K562 (cell line): ENCODE data around the gene ROR2. TPM values are rescaled to one million over a fixed set of nuclear protein-coding genes. Genes with fewer than 3 reads are reported as not detected.

Experiments
- ATAC-seq: fragments of 200-7000 bp; cut with Tn5 transposase; 3 replicates; pipeline ENCODE4 v1.9.1; 2020; ENCODE audit warnings: moderate library complexity
- BruUV-seq: library from RNA; stranded (reverse); fragments of 400-500 nt; replicated peaks from 2 replicates; lab custom pipeline; 2021; lab: Mats Ljungman, UMichigan
- CTCF ChIA-PET: fragments of 300-600 bp; formaldehyde crosslinking; extraction: SDS; loops from one replicate; lab custom pipeline; 2021; ENCODE audit warnings: low intra/inter-chr PET ratio; lab: Yijun Ruan, JAX
- POLR2A ChIA-PET: fragments of 300-600, 350-650 bp; sonication (Branson Sonifier 250); formaldehyde crosslinking; extraction: SDS; loops from one replicate; lab custom pipeline; 2021; ENCODE audit warnings: antibody characterized with exemption, inconsistent platforms; lab: Yijun Ruan, JAX
- DNase-seq, 4 experiments: peaks; one replicate each; pipeline versions ENCODE4 v3.0.0 to v3.0.0-alpha.2; 2011 to 2018; ENCODE audit warnings: low spot score in 3 of 4, mixed read lengths in 3 of 4; ENCODE audit errors: extremely low read depth in 1 of 4
- FAIRE-seq: peaks from 2 replicates; lab custom pipeline; 2011; peaks lifted over from hg19 to GRCh38; lab: Jason Lieb, UNC
- H2AFZ ChIP-seq: 2 replicates; pipeline ENCODE4 v1.6.0; 2011; ENCODE audit warnings: low read depth, low read length, control low read depth, inconsistent platforms
- H3K27ac ChIP-seq: fragments of 200-600 bp; 3 replicates; pipeline ENCODE4 v1.8.0; 2011; ENCODE audit warnings: low read depth, mild to moderate bottlenecking, control low read depth, inconsistent platforms, low read length, moderate library complexity, mixed read lengths; ENCODE audit errors: extremely low read depth
- H3K27me3 ChIP-seq, 2 experiments: fragments of 300-600 bp in 1 of 2; 2 replicates in 1 of 2; 3 replicates in 1 of 2; pipeline versions ENCODE4 v1.6.0 to v1.8.0; 2011; ENCODE audit warnings: inconsistent platforms in 2 of 2, low read length in 2 of 2, mild to moderate bottlenecking in 1 of 2, mixed read lengths in 1 of 2, moderate library complexity in 1 of 2; ENCODE audit not compliant: control insufficient read depth in 2 of 2, insufficient read depth in 2 of 2
- H3K36me3 ChIP-seq: fragments of 300-600 bp; 3 replicates; pipeline ENCODE4 v1.8.0; 2011; ENCODE audit warnings: mild to moderate bottlenecking, low read length, inconsistent platforms; ENCODE audit not compliant: control insufficient read depth, insufficient read depth
- H3K4me1 ChIP-seq, 2 experiments: fragments of 200-600 bp in 1 of 2; replicated peaks in 1 of 2; 2 replicates in 1 of 2; 3 replicates in 1 of 2; pipeline versions ENCODE4 v1.5.1 to v1.8.0; 2011; ENCODE audit warnings: inconsistent platforms in 2 of 2, low read length in 2 of 2, mild to moderate bottlenecking in 1 of 2, mixed read lengths in 1 of 2, moderate library complexity in 1 of 2; ENCODE audit not compliant: control insufficient read depth in 2 of 2, insufficient read depth in 2 of 2
- H3K4me2 ChIP-seq: 2 replicates; pipeline ENCODE4 v1.6.1; 2011; ENCODE audit warnings: low read length, control low read depth, inconsistent platforms, mixed read lengths; ENCODE audit not compliant: insufficient read depth
- H3K4me3 ChIP-seq: fragments of 200-600 bp; sonication (generic), shearing (Covaris generic); 2 replicates; pipeline ENCODE4 v1.5.1; 2016; ENCODE audit warnings: control low read depth, inconsistent platforms
- H3K79me2 ChIP-seq: fragments of 200-600 bp; 3 replicates; pipeline ENCODE4 v1.8.0; 2011; ENCODE audit warnings: low read length, inconsistent platforms; ENCODE audit not compliant: control insufficient read depth, insufficient read depth
- H3K9ac ChIP-seq, 2 experiments: 2 replicates each; pipeline versions ENCODE4 v1.6.0 to v1.6.1; 2011; ENCODE audit warnings: low read depth in 2 of 2, low read length in 2 of 2, control low read depth in 1 of 2, inconsistent platforms in 1 of 2, mild to moderate bottlenecking in 1 of 2, mixed read lengths in 1 of 2; ENCODE audit not compliant: insufficient read depth in 1 of 2
- H3K9me1 ChIP-seq: one replicate; pipeline ENCODE4 v1.6.0; 2011; ENCODE audit warnings: inconsistent platforms, mild to moderate bottlenecking, low read length, moderate library complexity; ENCODE audit not compliant: control insufficient read depth, insufficient read depth
- H3K9me3 ChIP-seq: replicated peaks from 2 replicates; pipeline ENCODE4 v1.5.1; 2011; ENCODE audit warnings: low read depth, low read length, inconsistent platforms; ENCODE audit not compliant: control insufficient read depth, insufficient read depth
- H4K20me1 ChIP-seq: replicated peaks from 2 replicates; pipeline ENCODE4 v1.6.1; 2011; ENCODE audit warnings: low read length, inconsistent platforms, mixed read lengths; ENCODE audit not compliant: control insufficient read depth, insufficient read depth
- CHD2 ChIP-seq: IDR thresholded peaks from 2 replicates; pipeline ENCODE4 v1.6.1; 2011; ENCODE audit warnings: low read depth, low read length
- GTF2B ChIP-seq: IDR thresholded peaks from 2 replicates; pipeline ENCODE4 v1.6.1; 2011; ENCODE audit not compliant: insufficient read length; ENCODE audit errors: extremely low read depth
- IRF2 ChIP-seq: sonication (generic); formaldehyde crosslinking; IDR thresholded peaks from 2 replicates; pipeline ENCODE4 v1.8.1; 2022; ENCODE audit warnings: mild to moderate bottlenecking, missing genetic modification reagents
- PCBP2 ChIP-seq: fragments of 200-400 bp; formaldehyde crosslinking; IDR thresholded peaks from 2 replicates; pipeline ENCODE4 v1.6.1; 2018; ENCODE audit warnings: low read length, low read depth, mild to moderate bottlenecking, moderate library complexity; ENCODE audit not compliant: poor library complexity, severe bottlenecking
- PML ChIP-seq: IDR thresholded peaks from 2 replicates; pipeline ENCODE4 v1.6.1; 2012; ENCODE audit warnings: low read length, inconsistent platforms
- RFX7 ChIP-seq: fragments of 250-450 bp; sonication (Bioruptor Pico); IDR thresholded peaks from 2 replicates; pipeline ENCODE4 v1.5.1; 2021; ENCODE audit warnings: mild to moderate bottlenecking
- SLC30A9 ChIP-seq: fragments of 250-450 bp; sonication (Bioruptor Pico); IDR thresholded peaks from 2 replicates; pipeline ENCODE4 v1.8.0; 2022; ENCODE audit warnings: mild to moderate bottlenecking, moderate library complexity
- SMARCA5 ChIP-seq: fragments of 450-650 bp; IDR thresholded peaks from 2 replicates; pipeline ENCODE4 v1.6.1; 2016
- WGBS: fragments of 100-300 bp; shearing (Covaris generic); methylation state at CpG from one replicate; pipeline ENCODE4 v1.1.6; 2016; ENCODE audit warnings: low coverage, mixed read lengths; ENCODE audit not compliant: insufficient coverage; ENCODE audit errors: missing lambda C conversion rate; 5-methylcytosine and 5-hydroxymethylcytosine counted together
- in situ Hi-C: fragments of 300-500 bp; cut with MboI; formaldehyde crosslinking; loops from 4 replicates; pipeline ENCODE4 v1.15.0; 2018; ENCODE audit warnings: inconsistent platforms, mixed read lengths
- intact Hi-C: fragments of 100-400 bp; cut with micrococcal nuclease; formaldehyde crosslinking; loops from 2 replicates; pipeline ENCODE4 v1.14.2; 2022
- polyA plus RNA-seq, 8 experiments: library from polyadenylated mRNA; depleted of rRNA in 4 of 8; stranded (reverse) in 5 of 8; unstranded in 3 of 8; fragments of >200 nt; fragmentation: Nextera tagmentation in 2 of 8; fragmentation: Illumina TruSeq in 1 of 8; extraction: Ambion mirVana in 2 of 8; extraction: Trizol in 1 of 8; gene quantifications; 2 replicates each; pipeline versions ENCODE4 v1.2.1 to v1.2.3, GENCODE V29; 2011 to 2014; ENCODE audit warnings: inconsistent platforms in 1 of 8, missing spikeins in 1 of 8
- total RNA-seq, 7 experiments: library from RNA; depleted of rRNA in 6 of 7; stranded (reverse); fragments of >200 nt in 6 of 7; fragmentation: Illumina TruSeq in 2 of 7; extraction: Trizol in 2 of 7; gene quantifications; 2 replicates each; pipeline versions ENCODE4 v1.2.1 to v1.2.3, GENCODE V29; 2011 to 2021; ENCODE audit warnings: low replicate concordance in 1 of 7
- TF ChIP-seq, protein P1 (sequence below), 2 experiments: fragments of 150-350 bp in 1 of 2; IDR thresholded peaks; 2 replicates each; pipeline ENCODE4 v1.6.1; 2012 to 2016; ENCODE audit warnings: low read depth in 2 of 2, low read length in 2 of 2, mild to moderate bottlenecking in 1 of 2, moderate library complexity in 1 of 2
- TF ChIP-seq, protein P2 (sequence below): sonication (generic); formaldehyde crosslinking; IDR thresholded peaks from 2 replicates; pipeline ENCODE4 v1.9.0; 2022; ENCODE audit warnings: mild to moderate bottlenecking, missing genetic modification reagents
- TF ChIP-seq, protein P3 (sequence below): sonication (generic); formaldehyde crosslinking; IDR thresholded peaks from 2 replicates; pipeline ENCODE4 v1.8.1; 2022; ENCODE audit warnings: missing genetic modification reagents
- TF ChIP-seq, protein P4 (sequence below): sonication (generic); formaldehyde crosslinking; IDR thresholded peaks from 2 replicates; pipeline ENCODE4 v1.8.0; 2022; ENCODE audit warnings: missing genetic modification reagents, mild to moderate bottlenecking, moderate library complexity, borderline replicate concordance

The ROR2 gene
- total and polyA plus RNA-seq, 9 of the 15 experiments (the other 6 are each of a cell fraction or from before 2014, with no cell fraction given) = 5.6 to 33.8 (median 15.3) TPM

DNA sequence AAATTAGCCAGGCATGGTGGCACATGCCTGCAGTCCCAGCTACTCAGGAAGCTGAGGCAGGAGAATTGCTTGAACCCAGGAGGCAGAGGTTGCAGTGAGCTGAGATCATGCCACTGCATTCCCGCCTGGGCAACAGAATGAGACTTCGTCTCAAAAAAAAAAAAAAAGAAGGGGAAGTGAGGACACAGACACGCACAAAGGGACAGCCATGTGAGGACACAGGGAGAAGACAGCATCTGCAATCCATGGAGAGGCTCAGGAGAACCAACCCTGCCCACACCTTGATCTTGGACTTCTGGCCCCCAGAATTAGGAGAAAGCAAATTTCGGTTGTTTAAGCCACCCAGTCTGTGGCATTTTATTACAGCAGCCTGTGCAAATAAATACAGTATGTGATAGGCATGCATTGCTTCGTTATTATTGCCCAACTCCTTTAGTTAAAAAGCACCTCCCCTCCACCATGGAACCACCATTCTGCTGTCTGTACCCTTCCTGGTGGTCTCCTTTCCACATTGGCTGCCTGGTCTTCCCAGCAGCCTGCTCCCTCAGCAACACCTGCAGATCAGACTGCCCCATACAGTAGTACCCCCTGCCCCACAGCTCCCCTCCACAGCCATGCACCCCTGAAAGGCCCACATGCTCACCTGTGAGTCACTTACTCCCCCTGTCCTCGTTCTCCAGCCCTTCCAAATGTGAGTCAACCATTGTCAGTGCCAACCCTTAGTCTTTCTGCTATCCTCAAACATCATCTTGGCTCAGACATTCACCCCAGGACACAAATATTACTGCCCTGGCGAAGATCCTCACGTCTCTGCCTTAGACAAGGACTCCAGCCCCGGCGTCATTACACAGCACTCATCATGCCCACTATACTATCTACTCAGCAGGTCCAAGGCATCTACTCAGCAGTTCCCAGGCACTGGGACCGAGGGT lies 128.8 kb downstream of the ROR2 start:
- no peak overlapping the region for H2AFZ ChIP-seq
- CTCF ChIA-PET = interaction anchor here (0.6 kb wide), 1 partner anchor 36 kb away, joined by 3 read pairs; no protein-coding TSS in a partner anchor
- no peaks in the 10 kb centered on the region for H4K20me1 ChIP-seq
- WGBS = 57% methylated on average over 10 of the region's 11 CpGs
- DNase-seq (no peak), ATAC-seq (no peak), FAIRE-seq (no peak)
- peaks cover 23 to 25% of the 10 kb centered on the region in 2 experiments for H3K4me1 ChIP-seq
- H3K4me2 ChIP-seq = no peak overlapping the region
- no peak overlapping the region for H3K9ac ChIP-seq
- TF ChIP-seq SMARCA5 (no peak), IRF2 (CRISPR knock-in tag) (no peak), PCBP2 (no peak), GTF2B (no peak), RFX7 (CRISPR knock-in tag) (no peak), PML (no peak), CHD2 (no peak), SLC30A9 (CRISPR knock-in tag) (no peak)
- TF ChIP-seq, protein P1, sequence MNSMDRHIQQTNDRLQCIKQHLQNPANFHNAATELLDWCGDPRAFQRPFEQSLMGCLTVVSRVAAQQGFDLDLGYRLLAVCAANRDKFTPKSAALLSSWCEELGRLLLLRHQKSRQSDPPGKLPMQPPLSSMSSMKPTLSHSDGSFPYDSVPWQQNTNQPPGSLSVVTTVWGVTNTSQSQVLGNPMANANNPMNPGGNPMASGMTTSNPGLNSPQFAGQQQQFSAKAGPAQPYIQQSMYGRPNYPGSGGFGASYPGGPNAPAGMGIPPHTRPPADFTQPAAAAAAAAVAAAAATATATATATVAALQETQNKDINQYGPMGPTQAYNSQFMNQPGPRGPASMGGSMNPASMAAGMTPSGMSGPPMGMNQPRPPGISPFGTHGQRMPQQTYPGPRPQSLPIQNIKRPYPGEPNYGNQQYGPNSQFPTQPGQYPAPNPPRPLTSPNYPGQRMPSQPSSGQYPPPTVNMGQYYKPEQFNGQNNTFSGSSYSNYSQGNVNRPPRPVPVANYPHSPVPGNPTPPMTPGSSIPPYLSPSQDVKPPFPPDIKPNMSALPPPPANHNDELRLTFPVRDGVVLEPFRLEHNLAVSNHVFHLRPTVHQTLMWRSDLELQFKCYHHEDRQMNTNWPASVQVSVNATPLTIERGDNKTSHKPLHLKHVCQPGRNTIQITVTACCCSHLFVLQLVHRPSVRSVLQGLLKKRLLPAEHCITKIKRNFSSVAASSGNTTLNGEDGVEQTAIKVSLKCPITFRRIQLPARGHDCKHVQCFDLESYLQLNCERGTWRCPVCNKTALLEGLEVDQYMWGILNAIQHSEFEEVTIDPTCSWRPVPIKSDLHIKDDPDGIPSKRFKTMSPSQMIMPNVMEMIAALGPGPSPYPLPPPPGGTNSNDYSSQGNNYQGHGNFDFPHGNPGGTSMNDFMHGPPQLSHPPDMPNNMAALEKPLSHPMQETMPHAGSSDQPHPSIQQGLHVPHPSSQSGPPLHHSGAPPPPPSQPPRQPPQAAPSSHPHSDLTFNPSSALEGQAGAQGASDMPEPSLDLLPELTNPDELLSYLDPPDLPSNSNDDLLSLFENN (IDR thresholded peaks at IDR 0.05; ENCODE audit: low read depth in 2 of 2, low read length in 2 of 2) = no peak
- TF ChIP-seq, protein P2, sequence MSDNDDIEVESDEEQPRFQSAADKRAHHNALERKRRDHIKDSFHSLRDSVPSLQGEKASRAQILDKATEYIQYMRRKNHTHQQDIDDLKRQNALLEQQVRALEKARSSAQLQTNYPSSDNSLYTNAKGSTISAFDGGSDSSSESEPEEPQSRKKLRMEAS (CRISPR knock-in tag) = no peak
- TF ChIP-seq, protein P3, sequence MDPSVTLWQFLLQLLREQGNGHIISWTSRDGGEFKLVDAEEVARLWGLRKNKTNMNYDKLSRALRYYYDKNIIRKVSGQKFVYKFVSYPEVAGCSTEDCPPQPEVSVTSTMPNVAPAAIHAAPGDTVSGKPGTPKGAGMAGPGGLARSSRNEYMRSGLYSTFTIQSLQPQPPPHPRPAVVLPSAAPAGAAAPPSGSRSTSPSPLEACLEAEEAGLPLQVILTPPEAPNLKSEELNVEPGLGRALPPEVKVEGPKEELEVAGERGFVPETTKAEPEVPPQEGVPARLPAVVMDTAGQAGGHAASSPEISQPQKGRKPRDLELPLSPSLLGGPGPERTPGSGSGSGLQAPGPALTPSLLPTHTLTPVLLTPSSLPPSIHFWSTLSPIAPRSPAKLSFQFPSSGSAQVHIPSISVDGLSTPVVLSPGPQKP (CRISPR knock-in tag) = no peak
- TF ChIP-seq, protein P4, sequence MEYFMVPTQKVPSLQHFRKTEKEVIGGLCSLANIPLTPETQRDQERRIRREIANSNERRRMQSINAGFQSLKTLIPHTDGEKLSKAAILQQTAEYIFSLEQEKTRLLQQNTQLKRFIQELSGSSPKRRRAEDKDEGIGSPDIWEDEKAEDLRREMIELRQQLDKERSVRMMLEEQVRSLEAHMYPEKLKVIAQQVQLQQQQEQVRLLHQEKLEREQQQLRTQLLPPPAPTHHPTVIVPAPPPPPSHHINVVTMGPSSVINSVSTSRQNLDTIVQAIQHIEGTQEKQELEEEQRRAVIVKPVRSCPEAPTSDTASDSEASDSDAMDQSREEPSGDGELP (CRISPR knock-in tag) = no peak
- peaks cover 8% of the 10 kb centered on the region for H3K9me1 ChIP-seq
- peaks cover 4% of the 10 kb centered on the region; the same call in 1 of the 3 replicates for H3K36me3 ChIP-seq
- in situ Hi-C loops (no loop called here), intact Hi-C loops (no loop called here)
- no peak overlapping the region for H3K4me3 ChIP-seq
- H3K27ac ChIP-seq = no peak overlapping the region
- H3K79me2 ChIP-seq = peaks cover 59% of the 10 kb centered on the region
- no peaks in the 10 kb centered on the region for H3K27me3 ChIP-seq
- no TSS peak for BruUV-seq
- no peaks in the 10 kb centered on the region for H3K9me3 ChIP-seq
- POLR2A ChIA-PET = no interaction called here
